ENCODE results near the gene IL1B. TPM values are rescaled to one million over a fixed set of nuclear protein-coding genes. Genes with fewer than 3 reads are reported as not detected.
A peak's percentile ranks its signal among the peaks of the same experiment; 100 is the strongest.
"Not testable (repeated sequence)": the region's sequence is repeated elsewhere in the genome, so short reads cannot be mapped to it uniquely, and the experiment has no call there.

The IL1B gene
- not detected in 2 replicates for polyA plus RNA-seq (2014; cell fraction: cytosol; rRNA removed)
- polyA plus RNA-seq (2014; cell fraction: nucleus; rRNA removed) = not detected in 2 replicates

GRCh38 chr2:112836695-112837117 is at the start of gene IL1B:
IL1B (minus strand) TSS chr2:112836779; CDS start chr2:112836229, 550 bp downstream.
- no peak for DNase-seq (ENCODE audit: low spot score)

- no peak for DNase-seq (ENCODE audit: low spot score)
Measured at GRCh38 chr2:112886291-112886690, 49.7 kb upstream of the IL1B start.

- DNase-seq (ENCODE audit: low spot score) = no peak
Measured at GRCh38 chr2:112885506-112885902, 48.9 kb upstream of the IL1B start.

- DNase-seq (ENCODE audit: low spot score) = peak; percentile 35
Measured at GRCh38 chr2:112884869-112885505, 48.4 kb upstream of the IL1B start.

GRCh38 chr2:112883669-112884068 is 47.1 kb upstream of the IL1B start:
- no peak for DNase-seq (ENCODE audit: low spot score)

- no peak for DNase-seq (ENCODE audit: low spot score)
Measured at GRCh38 chr2:112881217-112881985, 44.8 kb upstream of the IL1B start.

GRCh38 chr2:112880696-112881095 is 44.1 kb upstream of the IL1B start:
- no peak for DNase-seq (ENCODE audit: low spot score)

GRCh38 chr2:112880091-112880531 is 43.5 kb upstream of the IL1B start:
- DNase-seq (ENCODE audit: low spot score) = no peak

- DNase-seq (ENCODE audit: low spot score) = no peak
Measured at GRCh38 chr2:112879491-112880041, 43.0 kb upstream of the IL1B start.

- no peak for DNase-seq (ENCODE audit: low spot score)
Measured at GRCh38 chr2:112877423-112877822, 40.8 kb upstream of the IL1B start.

GRCh38 chr2:112876971-112877361 is 40.4 kb upstream of the IL1B start:
- DNase-seq (ENCODE audit: low spot score) = no peak

GRCh38 chr2:112876257-112876970 is 39.8 kb upstream of the IL1B start:
- DNase-seq (ENCODE audit: low spot score) = no peak

- DNase-seq (ENCODE audit: low spot score) = no peak
Measured at GRCh38 chr2:112870841-112871835, 34.6 kb upstream of the IL1B start.

- no peak for DNase-seq (ENCODE audit: low spot score)
Measured at GRCh38 chr2:112869258-112869842, 32.8 kb upstream of the IL1B start.

GRCh38 chr2:112867701-112868631 is 31.4 kb upstream of the IL1B start:
- no peak for DNase-seq (ENCODE audit: low spot score)

GRCh38 chr2:112866128-112866835 is 29.7 kb upstream of the IL1B start:
- DNase-seq (ENCODE audit: low spot score) = no peak

- DNase-seq (ENCODE audit: low spot score) = no peak
Measured at GRCh38 chr2:112864072-112864471, 27.5 kb upstream of the IL1B start.

- DNase-seq (ENCODE audit: low spot score) = not testable (repeated sequence)
Measured at GRCh38 chr2:112859406-112860183, 23.0 kb upstream of the IL1B start.

Data from SK-N-DZ (cell line).